Smooth muscle cell of the pulmonary artery (primary cell): ENCODE data around the gene CHD6. TPM values are rescaled to one million over a fixed set of nuclear protein-coding genes. Genes with fewer than 3 reads are reported as not detected.

Experiments
- total RNA-seq: library from RNA; depleted of rRNA; stranded (reverse); fragments of >200 nt; gene quantifications from 2 replicates; pipeline ENCODE4 v1.2.3, GENCODE V29; 2014

The CHD6 gene
- total RNA-seq: 27.5 and 30.9 TPM in 2 replicates

DNA sequence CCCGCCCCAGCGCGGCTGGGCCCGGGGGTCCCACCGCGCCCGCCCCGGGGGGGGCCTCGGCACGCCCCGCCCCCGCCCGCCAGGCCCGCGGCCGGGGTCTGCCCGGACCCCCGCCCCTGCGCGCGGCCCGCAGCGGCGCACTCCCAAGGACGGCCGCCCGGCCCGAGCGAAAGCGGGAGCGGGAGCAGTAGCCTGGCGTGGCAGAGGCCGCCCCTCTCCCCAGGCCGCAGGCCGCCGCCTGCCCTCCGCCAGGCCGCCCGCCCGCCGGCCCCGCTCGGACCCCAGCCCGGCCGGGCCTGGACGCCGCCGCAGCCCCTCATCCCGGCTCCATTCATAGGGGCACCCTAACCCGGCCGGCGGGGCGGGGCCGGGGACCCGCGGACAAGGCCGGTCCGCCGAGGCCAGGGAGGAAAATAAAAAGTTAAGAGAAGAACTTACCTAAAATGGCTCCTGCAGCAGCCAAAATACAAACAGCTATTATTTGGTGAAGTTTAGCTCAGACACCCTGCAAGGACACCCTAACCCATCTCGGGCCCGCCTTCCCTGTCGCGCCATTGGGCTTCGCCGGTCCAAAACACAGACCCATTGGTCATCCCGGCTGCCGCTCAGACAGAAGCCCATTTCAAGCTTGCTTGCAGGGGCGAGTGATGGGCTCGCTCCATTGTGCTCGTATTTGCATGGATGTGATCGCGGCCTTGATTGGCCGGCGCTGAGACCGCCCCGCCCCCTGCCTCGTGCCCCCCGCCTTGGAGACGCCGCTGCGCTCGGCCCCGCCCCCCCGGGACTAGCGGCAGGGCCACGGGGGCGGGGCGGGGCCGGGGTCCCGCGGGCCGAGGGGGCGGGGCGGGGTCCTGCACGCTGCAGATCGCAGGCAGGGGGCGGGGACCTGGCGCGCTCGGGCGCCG lies at the start of gene CHD6:
Gene CHD6, minus strand, starts transcription at position 476 of the 905 bp plus-strand sequence. CDS start 67,040 bp downstream, outside the sequence.

DNA sequence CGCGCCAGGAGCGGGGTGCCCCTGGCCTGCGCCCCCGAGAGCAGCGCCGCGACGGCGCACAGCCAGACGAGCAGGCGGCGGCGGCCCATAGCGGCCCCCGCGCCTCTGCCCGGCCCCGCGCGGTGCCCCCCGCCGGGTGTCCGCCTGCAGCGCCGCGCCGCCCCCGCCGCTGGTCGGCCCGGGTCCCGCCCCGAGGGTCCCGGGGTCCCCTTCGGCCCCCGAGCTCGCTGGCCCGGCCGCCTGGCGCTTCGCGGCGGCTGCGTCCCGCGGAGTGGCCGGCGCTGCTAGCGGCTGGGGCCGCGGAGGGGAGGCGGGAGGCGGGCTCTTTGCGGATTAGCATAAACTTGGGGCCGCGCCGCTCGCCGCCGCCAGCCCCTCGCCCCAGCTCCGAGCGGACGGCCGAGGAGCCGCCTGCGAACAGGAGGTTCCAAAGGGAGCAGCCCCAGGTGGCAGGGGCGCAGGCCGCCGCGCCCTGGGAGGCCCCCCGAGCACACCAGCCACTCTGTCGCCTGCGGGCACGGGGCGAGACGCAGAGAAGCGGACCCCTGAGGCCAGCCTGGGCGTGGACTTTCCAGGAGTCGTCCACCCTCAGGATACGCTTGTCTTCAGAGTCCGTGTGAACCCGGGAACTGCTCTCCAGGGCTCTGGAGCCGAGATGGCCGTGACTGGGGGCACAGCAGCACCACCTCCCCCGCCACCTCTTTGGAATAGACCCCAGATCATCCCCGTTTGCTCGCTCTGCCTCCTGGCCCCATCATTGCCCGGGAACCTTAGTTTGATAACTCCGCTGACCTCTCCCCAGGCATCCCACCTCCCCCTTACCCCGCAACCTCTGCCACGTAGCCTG lies 251.4 kb downstream of the CHD6 start, which contains the start of gene EMILIN3:
Gene EMILIN3, minus strand, starts transcription at position 273 of the 847 bp plus-strand sequence. Its CDS starts 184 bp downstream, at position 89.

